GM19099 (cell line): ENCODE data around the gene CISTR.

Source experiments
- POLR2A ChIP-seq: IDR thresholded peaks from 3 replicates; pipeline ENCODE4 v1.6.1; 2011; ENCODE audit warnings: low read depth; ENCODE audit not compliant: insufficient read length; ENCODE audit errors: extremely low read depth

The CISTR gene

DNA sequence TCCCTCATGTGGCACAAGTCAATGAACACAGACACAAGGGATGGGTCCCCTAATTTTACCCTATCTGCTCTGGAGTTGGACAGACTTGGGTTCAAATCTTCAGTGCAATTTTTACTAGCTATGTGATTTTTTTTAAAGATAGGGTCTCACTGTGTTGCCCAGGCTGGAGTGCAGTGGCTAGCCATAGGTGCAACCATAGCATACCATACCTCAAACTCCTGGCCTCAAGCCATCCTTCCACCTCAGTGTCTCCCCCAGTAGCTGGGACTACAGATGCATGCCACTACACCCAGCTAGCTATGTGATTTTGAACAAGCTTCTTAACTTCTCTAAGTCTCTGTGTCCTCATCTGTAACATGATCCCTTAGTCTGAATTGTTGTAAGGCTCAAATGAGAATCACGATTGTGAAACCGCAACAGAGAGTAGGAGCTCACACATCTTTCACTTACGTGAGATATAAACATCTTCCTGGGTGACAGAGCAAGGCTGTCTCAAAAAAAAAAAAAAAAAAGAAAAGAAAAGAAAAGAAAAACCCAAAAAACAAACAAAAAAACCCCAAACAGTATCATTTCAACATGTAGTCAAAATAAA lies 29.2 kb downstream of the CISTR start:
- no peak for TF ChIP-seq POLR2A

DNA sequence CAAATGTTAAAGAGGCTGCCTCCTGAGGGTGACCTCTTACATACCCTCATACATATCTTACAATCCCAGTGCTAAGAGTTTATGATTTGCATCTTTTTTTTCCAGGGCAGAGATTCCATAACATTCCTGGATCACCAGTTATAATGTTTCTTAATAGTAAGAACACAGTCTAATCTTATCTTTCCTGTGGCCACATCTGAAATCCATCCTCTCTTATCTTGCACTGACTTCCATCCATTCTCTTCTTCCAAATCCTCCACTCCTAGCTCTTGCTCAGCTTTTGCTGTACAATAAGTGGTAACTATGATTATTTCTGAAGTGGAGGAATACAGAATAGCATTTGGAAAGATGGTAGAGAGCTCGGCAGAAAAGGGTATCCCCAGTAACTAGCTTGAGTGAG lies 30.8 kb downstream of the CISTR start:
- no peak for TF ChIP-seq POLR2A

DNA sequence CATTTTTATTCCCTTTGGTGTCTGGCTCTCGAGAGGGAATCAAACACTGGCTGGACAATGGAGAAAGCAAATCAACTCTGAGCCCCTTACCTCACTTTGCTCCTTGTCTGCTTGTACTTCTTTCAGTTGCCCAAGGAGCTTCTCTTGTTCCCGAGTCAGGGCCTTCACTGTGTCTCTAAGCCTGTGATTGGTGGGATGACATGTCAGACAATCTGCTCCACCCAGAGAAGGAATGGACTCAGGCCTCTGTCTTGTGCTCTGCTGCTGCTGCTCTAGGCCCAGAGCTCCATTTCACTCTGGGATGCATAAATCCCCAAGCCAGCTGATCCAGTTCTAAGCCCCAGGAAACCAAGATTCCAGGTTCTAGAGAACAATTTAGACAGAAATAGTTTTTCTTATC lies 32.1 kb downstream of the CISTR start:
- no peak for TF ChIP-seq POLR2A

DNA sequence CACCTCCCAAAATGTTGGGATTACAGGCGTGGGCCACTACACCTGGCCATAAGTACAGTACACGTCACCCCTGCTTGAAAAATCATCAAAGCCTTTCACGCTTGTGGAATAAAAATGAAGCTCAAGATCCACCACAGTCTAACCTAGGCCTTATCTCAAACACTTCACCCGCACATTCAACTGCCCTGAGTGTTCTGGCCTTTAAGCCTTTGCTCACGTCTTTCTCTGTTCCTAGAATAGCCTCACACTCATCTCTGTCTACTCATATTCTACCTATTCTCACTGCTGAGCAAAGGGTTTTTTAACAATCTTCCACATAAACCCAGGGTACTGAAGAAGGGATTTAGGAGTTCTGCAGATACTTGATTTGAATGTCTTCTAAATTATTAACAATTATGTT lies 34.5 kb downstream of the CISTR start:
- TF ChIP-seq POLR2A, result no peak

DNA sequence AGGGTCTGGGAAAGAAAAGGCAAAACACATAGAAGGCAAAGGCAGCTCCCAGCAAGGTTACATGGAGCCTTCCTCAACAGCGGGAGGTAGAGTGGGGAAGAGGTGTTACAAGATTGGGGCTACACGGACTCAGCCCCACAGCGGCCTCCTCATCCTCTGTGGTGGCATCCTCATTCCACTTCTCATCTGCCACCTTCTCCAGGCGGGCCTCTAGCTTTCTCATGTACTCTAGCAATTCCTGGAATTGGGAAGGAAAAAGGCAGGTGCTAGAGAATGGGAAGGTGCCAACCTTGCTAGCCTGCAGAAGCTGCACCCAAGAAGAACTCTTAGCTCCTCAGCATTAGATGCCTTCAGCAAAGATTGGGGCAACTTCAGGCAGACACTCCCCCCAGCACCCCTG lies 37.8 kb downstream of the CISTR start:
- no peak for TF ChIP-seq POLR2A

DNA sequence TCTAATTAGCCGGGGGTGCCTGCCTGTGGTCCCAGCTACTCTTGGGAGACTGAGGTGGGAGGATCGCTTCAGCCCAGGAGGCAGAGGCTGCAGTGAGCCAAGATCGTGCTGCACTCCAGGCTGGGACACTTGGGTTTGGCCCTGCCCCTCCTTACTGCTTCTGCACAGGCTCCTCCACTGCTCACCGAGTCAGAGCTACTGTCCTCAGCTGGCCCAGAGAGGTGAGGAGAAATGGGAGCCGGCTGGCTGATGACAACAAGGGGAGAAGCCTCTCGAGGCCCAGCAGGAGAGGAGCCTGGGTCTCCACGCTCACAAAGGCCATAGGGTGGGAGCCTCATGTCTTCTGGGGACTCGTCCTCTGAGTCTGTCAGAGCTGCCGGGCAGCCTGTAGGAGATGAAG lies 38.3 kb downstream of the CISTR start:
- TF ChIP-seq POLR2A, result no peak

DNA sequence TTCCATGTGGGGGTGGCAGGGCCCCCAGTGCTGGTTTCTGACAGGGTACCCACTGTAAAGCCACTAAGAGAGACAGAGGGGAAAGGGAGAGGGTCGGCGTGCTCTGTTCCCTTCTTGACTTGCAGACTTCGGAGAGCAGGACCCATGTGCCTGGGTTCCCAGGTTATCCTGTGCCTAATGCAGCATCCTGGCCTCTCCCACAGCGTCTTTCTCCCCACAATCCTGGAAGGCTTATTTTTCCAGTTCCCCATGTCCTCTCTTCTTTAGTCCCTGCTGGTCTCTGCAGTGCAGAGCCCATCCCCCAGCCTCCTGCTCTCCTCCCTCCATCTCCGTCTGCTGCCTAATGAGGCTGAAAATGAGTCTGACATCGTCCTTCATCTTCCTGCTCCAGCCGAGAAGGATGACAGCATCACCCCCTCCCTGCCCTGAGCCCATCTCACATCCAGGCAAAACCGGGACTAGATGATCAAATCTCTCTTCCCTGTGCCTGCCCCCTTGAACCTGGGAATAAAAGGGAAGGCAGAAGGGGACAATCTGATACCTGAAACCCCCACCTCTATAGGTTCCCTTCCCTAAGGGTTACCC lies 39.6 kb downstream of the CISTR start:
- TF ChIP-seq POLR2A, result no peak

DNA sequence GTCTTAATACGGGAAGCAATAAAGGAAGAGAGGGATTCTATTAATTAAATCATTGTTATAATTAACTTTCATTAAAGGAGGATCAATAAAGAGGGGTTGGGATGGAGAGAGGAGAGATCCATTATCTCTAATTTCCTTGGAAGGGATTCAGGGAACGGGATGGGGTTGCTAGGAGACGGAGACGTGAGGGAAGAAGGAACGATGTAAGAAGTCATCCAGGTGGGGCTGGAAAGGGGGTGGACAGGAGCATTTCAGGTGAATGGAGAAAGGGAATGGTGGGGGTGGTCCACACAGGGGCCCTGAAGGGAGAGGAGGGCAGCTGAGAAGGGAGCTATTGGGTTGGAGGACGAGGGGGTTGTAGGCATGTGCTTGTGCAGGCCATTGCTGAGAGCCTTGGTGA lies 41.7 kb downstream of the CISTR start:
- TF ChIP-seq POLR2A, result no peak

DNA sequence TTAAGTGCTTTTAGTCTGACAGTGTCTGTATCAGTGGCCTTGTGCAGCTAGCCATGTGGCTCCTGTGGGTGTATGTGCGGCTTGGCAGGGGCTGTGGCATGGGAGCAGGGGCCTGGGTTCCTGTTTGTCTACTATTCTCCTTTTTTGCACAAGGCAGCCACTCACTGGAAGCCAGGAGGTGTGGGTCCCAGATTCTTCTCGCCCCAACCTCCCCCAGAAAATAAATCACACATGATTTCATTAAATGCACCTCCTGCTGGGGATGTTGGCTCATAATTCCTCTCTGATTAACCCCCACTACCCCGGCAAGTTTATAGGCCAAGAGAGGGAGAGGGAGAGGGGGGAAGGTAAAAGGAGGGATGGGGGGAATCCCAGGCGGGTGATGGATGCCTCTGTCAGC lies 42.1 kb downstream of the CISTR start:
- TF ChIP-seq POLR2A, result no peak

DNA sequence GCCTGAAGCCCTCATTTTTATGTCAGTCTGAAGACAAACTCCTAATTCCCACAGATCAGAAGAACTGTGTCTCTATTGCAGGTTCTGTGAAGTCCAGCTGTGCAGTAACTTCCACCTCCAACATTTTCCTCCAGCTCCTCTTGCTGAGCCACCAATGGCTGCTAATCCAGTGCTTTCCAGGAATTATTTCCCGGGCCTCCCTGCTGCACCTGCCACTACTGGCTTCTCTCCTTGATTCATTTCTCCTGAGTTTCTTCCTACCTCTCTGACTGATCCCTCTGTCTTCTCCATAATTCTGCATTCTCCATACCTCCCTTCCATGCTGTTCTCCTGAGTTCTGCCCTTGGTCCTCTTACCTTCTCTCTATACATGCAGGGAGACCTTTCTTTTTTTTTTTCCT lies 45.7 kb downstream of the CISTR start:
- no peak for TF ChIP-seq POLR2A

DNA sequence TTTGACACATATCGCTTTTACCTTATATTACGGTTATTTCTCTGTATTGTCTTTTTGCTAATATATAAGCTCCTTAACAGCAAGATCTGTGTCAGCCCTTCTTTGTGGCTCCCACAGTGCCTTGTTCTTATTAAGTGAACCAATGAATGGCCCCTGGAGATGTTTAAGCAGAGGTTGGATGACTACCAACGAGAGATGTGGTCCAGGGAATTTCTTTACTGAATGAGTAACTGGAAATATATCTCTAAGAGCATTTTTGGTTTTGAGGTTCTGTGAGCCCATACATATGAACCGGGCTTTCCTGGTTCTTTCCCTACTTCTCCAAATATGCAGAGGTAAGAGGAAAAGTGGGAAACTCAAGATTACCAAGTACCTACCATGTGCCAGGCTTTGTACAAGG lies 48.0 kb downstream of the CISTR start:
- no peak for TF ChIP-seq POLR2A

DNA sequence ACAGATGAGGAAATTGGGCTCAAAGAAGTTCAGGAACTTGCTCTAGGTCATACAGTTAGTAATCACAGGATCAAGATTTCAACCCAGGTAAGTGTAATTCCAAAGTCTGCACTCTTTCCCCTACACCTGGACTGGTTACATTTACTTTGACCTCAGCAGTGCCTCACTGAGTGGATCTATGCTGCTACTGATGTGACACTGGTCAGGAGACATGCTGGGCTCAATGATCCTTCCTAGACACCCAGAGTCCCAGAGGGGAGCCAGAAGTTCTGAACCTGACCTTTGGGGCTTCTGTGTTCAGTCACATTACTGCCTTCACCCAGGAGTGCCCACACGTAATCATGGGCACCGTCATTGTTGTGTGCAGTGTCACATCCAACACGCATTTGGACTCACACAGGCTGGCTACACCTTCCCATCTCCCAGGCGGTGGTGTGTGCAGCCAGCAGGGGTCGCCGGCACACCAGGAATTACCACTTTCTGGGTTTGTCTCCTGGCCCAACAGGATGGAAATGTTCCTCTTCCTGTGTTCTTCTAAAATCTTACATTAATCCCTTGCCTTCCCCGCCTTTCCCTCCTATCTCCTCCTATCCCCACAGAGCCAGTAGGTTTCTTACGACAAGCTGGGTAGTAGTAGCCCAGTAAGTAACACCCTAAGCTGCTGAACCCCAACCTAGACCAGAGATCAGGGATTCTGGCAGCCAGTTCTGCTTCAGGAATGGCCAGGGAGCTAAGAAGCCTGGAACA lies 50.1 kb downstream of the CISTR start:
- TF ChIP-seq POLR2A, result no peak

DNA sequence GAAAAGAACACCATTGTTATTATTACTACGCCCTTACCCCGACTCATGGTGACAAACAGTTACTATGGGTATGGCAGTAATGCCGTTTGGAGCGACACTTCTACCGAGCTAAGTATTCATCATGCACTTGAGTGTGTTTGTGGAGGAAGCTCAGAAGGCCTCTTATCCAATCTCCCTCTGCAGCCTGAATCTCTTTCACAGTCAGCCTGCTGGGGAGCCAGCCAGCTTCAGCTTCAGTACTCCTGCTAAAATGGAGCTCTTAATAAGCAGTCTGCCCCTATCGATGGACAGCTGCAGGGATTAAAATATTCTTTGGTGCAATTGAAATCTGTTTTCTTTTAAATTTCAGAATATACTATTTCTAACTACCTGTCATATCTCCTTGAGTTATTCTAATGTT lies 51.2 kb downstream of the CISTR start:
- no peak for TF ChIP-seq POLR2A

DNA sequence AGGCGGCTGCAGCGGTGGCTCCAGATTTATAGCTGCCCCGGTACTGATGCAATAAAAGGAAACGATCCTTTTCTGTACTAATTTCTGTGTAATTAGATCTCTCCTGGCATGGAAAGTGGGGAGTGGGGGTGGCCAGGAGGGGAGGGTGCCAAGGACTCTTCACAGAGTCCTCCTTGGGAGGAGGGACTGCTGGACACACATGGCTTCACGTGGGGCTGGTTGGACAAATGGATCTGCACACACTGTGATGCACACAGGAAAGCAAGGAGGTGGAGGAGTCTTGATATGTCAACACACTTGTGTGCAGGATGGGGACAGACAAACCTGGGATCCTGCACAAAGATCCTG lies 52.1 kb downstream of the CISTR start:
- TF ChIP-seq POLR2A, result no peak

DNA sequence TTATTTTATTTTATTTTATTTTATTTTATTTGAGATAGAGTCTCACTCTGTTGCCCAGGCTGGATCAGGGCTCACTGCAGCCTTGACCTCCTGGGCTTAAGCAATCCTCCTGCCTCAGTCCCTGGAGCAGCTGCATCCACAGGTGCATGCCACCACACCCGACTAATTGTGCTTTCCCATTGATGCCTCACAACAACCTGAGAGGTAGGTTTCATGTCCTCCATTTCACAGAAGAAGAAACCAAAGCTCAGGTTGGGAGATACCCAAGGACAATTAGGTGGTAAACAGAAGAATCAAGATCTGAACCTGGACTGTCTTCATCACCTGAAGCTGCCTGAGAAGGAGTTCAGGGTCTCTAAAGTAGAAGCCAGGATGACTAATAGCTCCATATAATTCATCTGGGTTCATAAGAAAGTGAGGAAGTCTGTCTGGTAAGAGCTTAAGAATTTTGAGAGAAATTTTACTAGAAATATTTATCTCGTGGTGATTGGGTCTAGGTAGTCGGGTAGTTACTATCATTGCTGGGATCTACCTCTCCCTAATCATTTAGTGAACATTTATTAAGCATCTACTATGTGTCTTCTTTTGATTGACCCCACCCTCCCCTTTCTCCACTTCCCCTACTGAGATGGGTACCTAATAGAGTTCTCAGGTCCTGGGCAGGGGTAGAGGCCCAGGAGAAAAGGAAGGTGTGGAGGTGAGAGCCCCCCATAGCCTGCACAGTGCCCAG lies 52.7 kb downstream of the CISTR start:
- no peak for TF ChIP-seq POLR2A
